Stimulated activated CD8-positive, alpha-beta memory T cell treated with anti-CD3 and anti-CD28 coated beads, Interleukin-12 subunit alpha, Interleukin-12 subunit beta, amount 100 ng/mL, for 4 hours (primary cell): ENCODE measurements around the gene FBXL20.
"Not testable (repeated sequence)": the region's sequence is repeated elsewhere in the genome, so short reads cannot be mapped to it uniquely, and the experiment has no call there.

Source experiments
- DNase-seq: peaks from one replicate; pipeline ENCODE4 v3.0.0-alpha.2; 2020; ENCODE audit warnings: low read depth

The FBXL20 gene

GRCh38 chr17:39332092-39332491 is 69.3 kb downstream of the FBXL20 start:
- no peak for DNase-seq

GRCh38 chr17:39328815-39329214 is 72.6 kb downstream of the FBXL20 start:
- DNase-seq = no peak

- no peak for DNase-seq
Observed at GRCh38 chr17:39327109-39327508, 74.3 kb downstream of the FBXL20 start.

GRCh38 chr17:39325528-39326240 is 75.7 kb downstream of the FBXL20 start:
- no peak for DNase-seq

- no peak for DNase-seq
Observed at GRCh38 chr17:39318636-39319035, 82.8 kb downstream of the FBXL20 start.

GRCh38 chr17:39306509-39307212 is 94.8 kb downstream of the FBXL20 start:
- DNase-seq = no peak

- DNase-seq = no peak
Observed at GRCh38 chr17:39305978-39306377, 95.4 kb downstream of the FBXL20 start.

- DNase-seq = no peak
Observed at GRCh38 chr17:39304188-39304587, 97.2 kb downstream of the FBXL20 start.

GRCh38 chr17:39294060-39294459 is 107.4 kb downstream of the FBXL20 start:
- no peak for DNase-seq

GRCh38 chr17:39292546-39292945 is 108.9 kb downstream of the FBXL20 start:
- not testable (repeated sequence) for DNase-seq

- DNase-seq = not testable (repeated sequence)
Observed at GRCh38 chr17:39286513-39286912, 114.9 kb downstream of the FBXL20 start.

GRCh38 chr17:39284685-39285084 is 116.7 kb downstream of the FBXL20 start:
- DNase-seq = no peak

GRCh38 chr17:39283896-39284295 is 117.5 kb downstream of the FBXL20 start:
- DNase-seq = no peak

- no peak for DNase-seq
Observed at GRCh38 chr17:39283098-39283497, 118.3 kb downstream of the FBXL20 start.

- no peak for DNase-seq
Observed at GRCh38 chr17:39281806-39282205, 119.6 kb downstream of the FBXL20 start.

- not testable (repeated sequence) for DNase-seq
Observed at GRCh38 chr17:39278246-39278645, 123.2 kb downstream of the FBXL20 start.

GRCh38 chr17:39277110-39277509 is 124.3 kb downstream of the FBXL20 start:
- no peak for DNase-seq

- no peak for DNase-seq
Observed at GRCh38 chr17:39276113-39276512, 125.3 kb downstream of the FBXL20 start.

- DNase-seq = no peak
Observed at GRCh38 chr17:39271546-39271945, 129.9 kb downstream of the FBXL20 start.

- no peak for DNase-seq
Observed at GRCh38 chr17:39270923-39271322, 130.5 kb downstream of the FBXL20 start.

GRCh38 chr17:39264119-39264518 is 137.3 kb downstream of the FBXL20 start:
- no peak for DNase-seq

- no peak for DNase-seq
Observed at GRCh38 chr17:39261286-39261685, 140.1 kb downstream of the FBXL20 start.

- no peak for DNase-seq
Observed at GRCh38 chr17:39252788-39253460, 148.5 kb downstream of the FBXL20 start.
